H9 (cell line): Measurements from ENCODE around the gene BAG5. TPM values are rescaled to one million over a fixed set of nuclear protein-coding genes. Genes with fewer than 3 reads are reported as not detected.

Experiments used
- DNase-seq: peaks from one replicate; pipeline ENCODE4 v3.0.0-alpha.2; 2017
- H2AFZ ChIP-seq: one replicate; pipeline ENCODE4 v1.6.1; 2013; ENCODE audit warnings: mild to moderate bottlenecking, low read length, control low read depth, moderate library complexity
- H2AK5ac ChIP-seq: 2 replicates; pipeline ENCODE4 v1.6.1; 2013; ENCODE audit warnings: low read length, control low read depth, mixed read lengths; ENCODE audit not compliant: insufficient read length
- H2BK120ac ChIP-seq: one replicate; pipeline ENCODE4 v1.6.1; 2013; ENCODE audit warnings: low read depth, mild to moderate bottlenecking, low read length, control low read depth, inconsistent platforms; ENCODE audit not compliant: poor library complexity, severe bottlenecking
- H2BK12ac ChIP-seq: 2 replicates; pipeline ENCODE4 v1.6.1; 2013; ENCODE audit warnings: low read length, control low read depth, mixed read lengths, low read depth; ENCODE audit not compliant: insufficient read length
- H2BK15ac ChIP-seq: 2 replicates; pipeline ENCODE4 v1.6.1; 2013; ENCODE audit warnings: low read depth, low read length, control low read depth
- H2BK20ac ChIP-seq: one replicate; pipeline ENCODE4 v1.6.1; 2013; ENCODE audit warnings: low read depth, mild to moderate bottlenecking, low read length, control low read depth, inconsistent platforms; ENCODE audit not compliant: poor library complexity, severe bottlenecking
- H2BK5ac ChIP-seq: 2 replicates; pipeline ENCODE4 v1.6.1; 2013; ENCODE audit warnings: low read length, control low read depth, mixed read lengths; ENCODE audit not compliant: insufficient read length
- H3K14ac ChIP-seq: 2 replicates; pipeline ENCODE4 v1.6.1; 2013; ENCODE audit warnings: low read length, control low read depth; ENCODE audit not compliant: insufficient read depth
- H3K18ac ChIP-seq: 2 replicates; pipeline ENCODE4 v1.6.1; 2013; ENCODE audit warnings: low read depth, mild to moderate bottlenecking, mixed read lengths, low read length, control low read depth; ENCODE audit not compliant: insufficient read length
- H3K23ac ChIP-seq: 2 replicates; pipeline ENCODE4 v1.6.1; 2013; ENCODE audit warnings: low read length, control low read depth, mixed read lengths, low read depth; ENCODE audit not compliant: insufficient read length
- H3K23me2 ChIP-seq: 2 replicates; pipeline ENCODE4 v1.6.1; 2013; ENCODE audit warnings: low read depth, mild to moderate bottlenecking, mixed read lengths, low read length, control low read depth; ENCODE audit not compliant: insufficient read length, poor library complexity, severe bottlenecking
- H3K27ac ChIP-seq: 2 replicates; pipeline ENCODE4 v1.5.1; 2013; ENCODE audit warnings: low read length, control low read depth, mixed read lengths, low read depth; ENCODE audit not compliant: insufficient read length
- H3K27me3 ChIP-seq: 2 replicates; pipeline ENCODE4 v1.6.1; 2013; ENCODE audit warnings: low read length, control low read depth, inconsistent platforms; ENCODE audit not compliant: insufficient read depth
- H3K4ac ChIP-seq: 2 replicates; pipeline ENCODE4 v1.6.1; 2013; ENCODE audit warnings: low read depth, mild to moderate bottlenecking, control low read depth, inconsistent platforms, low read length, moderate library complexity
- H3K4me1 ChIP-seq: 2 replicates; pipeline ENCODE4 v1.6.1; 2013; ENCODE audit warnings: low read length, control low read depth, inconsistent platforms; ENCODE audit not compliant: insufficient read depth
- H3K4me2 ChIP-seq: 2 replicates; pipeline ENCODE4 v1.6.1; 2013; ENCODE audit warnings: low read length, control low read depth, mixed read lengths; ENCODE audit not compliant: insufficient read length, insufficient read depth
- H3K56ac ChIP-seq: 2 replicates; pipeline ENCODE4 v1.6.1; 2013; ENCODE audit warnings: low read depth, mild to moderate bottlenecking, mixed read lengths, low read length, control low read depth; ENCODE audit not compliant: insufficient read length
- H3K79me1 ChIP-seq: 2 replicates; pipeline ENCODE4 v1.6.1; 2013; ENCODE audit warnings: low read depth, mild to moderate bottlenecking, moderate library complexity, low read length, control low read depth, inconsistent platforms; ENCODE audit not compliant: insufficient read depth, poor library complexity, severe bottlenecking
- H3K79me2 ChIP-seq: 2 replicates; pipeline ENCODE4 v1.6.1; 2013; ENCODE audit warnings: low read length, control low read depth, inconsistent platforms; ENCODE audit not compliant: insufficient read depth
- H3K9ac ChIP-seq: 2 replicates; pipeline ENCODE4 v1.6.1; 2013; ENCODE audit warnings: low read length, control low read depth, mixed read lengths; ENCODE audit not compliant: insufficient read length; ENCODE audit errors: extremely low read depth
- H3K9me3 ChIP-seq: one replicate; pipeline ENCODE4 v1.6.1; 2013; ENCODE audit warnings: low read depth, low read length, inconsistent platforms; ENCODE audit not compliant: control insufficient read depth
- H3T11ph ChIP-seq: one replicate; pipeline ENCODE4 v1.6.1; 2013; ENCODE audit warnings: mild to moderate bottlenecking, low read length, control low read depth, inconsistent platforms
- H4K20me1 ChIP-seq: one replicate; pipeline ENCODE4 v1.6.1; 2013; ENCODE audit not compliant: control insufficient read depth, insufficient read length, insufficient read depth
- H4K5ac ChIP-seq: 2 replicates; pipeline ENCODE4 v1.6.1; 2013; ENCODE audit warnings: low read depth, mild to moderate bottlenecking, mixed read lengths, low read length, control low read depth; ENCODE audit not compliant: insufficient read length
- H4K8ac ChIP-seq: replicated peaks from 2 replicates; pipeline ENCODE4 v1.6.1; 2013; ENCODE audit warnings: low read length, control low read depth, mixed read lengths, low read depth; ENCODE audit not compliant: insufficient read length
- H4K91ac ChIP-seq: 2 replicates; pipeline ENCODE4 v1.6.1; 2013; ENCODE audit warnings: low read depth, mild to moderate bottlenecking, moderate library complexity, mixed read lengths, low read length, control low read depth; ENCODE audit not compliant: insufficient read length
- H3K27ac Mint-ChIP-seq, 3 experiments: 2 replicates in 2 of 3; 3 replicates in 1 of 3; pipeline ENCODE4 v1.8.0; 2020 to 2021; ENCODE audit warnings: mixed read lengths in 3 of 3, mild to moderate bottlenecking in 1 of 3, moderate library complexity in 1 of 3
- H3K27me3 Mint-ChIP-seq: 2 replicates; pipeline ENCODE4 v1.8.0; 2021; ENCODE audit warnings: low read depth, mild to moderate bottlenecking, moderate library complexity, mixed read lengths
- H3K36me3 Mint-ChIP-seq, 3 experiments: 2 replicates in 2 of 3; 3 replicates in 1 of 3; pipeline ENCODE4 v1.8.0; 2020 to 2021; ENCODE audit warnings: low read depth in 3 of 3, mixed read lengths in 3 of 3; ENCODE audit not compliant: insufficient read depth in 1 of 3
- H3K4me1 Mint-ChIP-seq, 2 experiments: 2 replicates each; pipeline ENCODE4 v1.8.0; 2020; ENCODE audit warnings: mixed read lengths in 2 of 2
- H3K4me3 Mint-ChIP-seq, 2 experiments: 2 replicates in 1 of 2; 3 replicates in 1 of 2; pipeline ENCODE4 v1.8.0; 2020 to 2021; ENCODE audit warnings: mild to moderate bottlenecking in 2 of 2, mixed read lengths in 2 of 2, moderate library complexity in 1 of 2
- H3K9me3 Mint-ChIP-seq, 2 experiments: 2 replicates in 1 of 2; 3 replicates in 1 of 2; pipeline ENCODE4 v1.8.0; 2020; ENCODE audit warnings: mild to moderate bottlenecking in 2 of 2, mixed read lengths in 2 of 2, moderate library complexity in 1 of 2
- WGBS: extraction: QIAGEN DNeasy Blood & Tissue Kit; methylation state at CpG from one replicate; pipeline ENCODE4 v1.1.7; 2013; ENCODE audit warnings: missing lambda C conversion rate, low lambda C conversion rate, mixed read lengths; ENCODE audit not compliant: insufficient read length; ENCODE audit errors: extremely low coverage; 5-methylcytosine and 5-hydroxymethylcytosine counted together
- total RNA-seq: library from RNA; stranded (reverse); gene quantifications from 2 replicates; pipeline ENCODE4 v1.2.1, GENCODE V29; 2021
- TF ChIP-seq, protein P1 (sequence below): fragments of 200-600 bp; sonication (generic); conservative IDR thresholded peaks from 3 replicates; pipeline ENCODE4 v1.8.0; 2021; ENCODE audit warnings: antibody characterized with exemption, mild to moderate bottlenecking

Gene BAG5
- total RNA-seq, 1 experiment from 2014 or later = 38.0 TPM

DNA sequence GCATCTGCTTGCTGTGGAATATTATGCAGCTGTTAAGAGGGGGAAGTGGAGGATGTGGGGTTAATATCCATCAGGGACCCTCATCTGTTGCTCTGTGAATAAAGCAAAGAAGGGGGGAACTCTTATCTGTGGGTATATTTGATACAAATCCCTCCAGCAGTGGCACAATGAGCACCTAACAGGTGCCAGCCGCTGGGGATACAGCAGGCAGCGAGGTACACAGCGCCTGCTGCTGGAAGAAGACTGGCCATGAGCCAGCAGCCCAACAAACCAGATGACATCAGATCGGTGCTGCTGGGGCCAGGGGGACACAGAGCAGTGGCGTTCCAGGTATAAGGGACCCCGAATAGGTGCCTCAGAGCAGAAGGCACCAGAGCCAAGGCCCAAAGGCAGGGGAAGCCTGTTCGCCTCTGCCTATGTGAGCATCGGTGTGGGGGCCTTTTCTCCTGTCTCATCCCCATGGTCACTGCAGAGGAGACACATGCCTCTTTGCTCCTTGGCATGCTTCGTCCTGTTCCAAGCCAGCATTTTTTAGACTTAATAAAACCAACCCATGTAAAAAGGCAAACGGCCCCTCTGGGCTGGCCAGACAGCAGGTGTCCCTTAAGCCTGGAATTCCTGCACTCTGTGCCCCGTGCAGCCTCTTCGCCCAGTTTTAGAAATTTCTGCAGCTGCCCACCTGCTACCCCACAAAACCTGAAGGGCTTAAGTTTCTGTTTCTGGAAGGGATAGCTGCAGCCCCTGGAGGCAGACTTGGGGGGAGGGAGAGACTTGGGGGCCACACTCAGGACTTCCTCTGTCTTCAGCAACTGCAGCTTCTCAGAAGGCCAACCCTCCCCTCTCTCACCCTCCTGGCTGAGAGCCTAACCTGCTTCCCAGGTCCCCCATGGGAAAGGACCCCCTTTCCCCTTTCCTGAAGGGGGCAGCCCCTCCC, 38.2 kb downstream of the BAG5 start:
- no peak for DNase-seq
- Histone ChIP-seq H2BK20ac (no peak overlapping the region), H2AK5ac (no peak overlapping the region), H3K14ac (no peak overlapping the region), H3K9me3 (no peaks in the 10 kb centered on the region), H3K56ac (no peak overlapping the region), H3K23ac (no peak overlapping the region), H4K91ac (no peak overlapping the region), H3K4me1 (no peaks in the 10 kb centered on the region), H2AFZ (no peak overlapping the region), H3K27me3 (peaks cover 7% of the 10 kb centered on the region; the same call in 1 of the 2 replicates), H3K4ac (no peak overlapping the region), H2BK5ac (no peak overlapping the region), H3K9ac (no peak overlapping the region), H3K18ac (no peak overlapping the region), H2BK12ac (no peak overlapping the region), H4K8ac (no peak overlapping the region), H3K79me1 (no peaks in the 10 kb centered on the region), H4K5ac (no peak overlapping the region), H3K4me2 (no peak overlapping the region), H4K20me1 (peaks cover 3% of the 10 kb centered on the region), H3T11ph (no peak overlapping the region), H3K79me2 (no peaks in the 10 kb centered on the region), H3K23me2 (peaks cover 12% of the 10 kb centered on the region), H3K27ac (no peak overlapping the region), H2BK15ac (no peak overlapping the region), H2BK120ac (no peak overlapping the region)
- TF ChIP-seq, protein P1, sequence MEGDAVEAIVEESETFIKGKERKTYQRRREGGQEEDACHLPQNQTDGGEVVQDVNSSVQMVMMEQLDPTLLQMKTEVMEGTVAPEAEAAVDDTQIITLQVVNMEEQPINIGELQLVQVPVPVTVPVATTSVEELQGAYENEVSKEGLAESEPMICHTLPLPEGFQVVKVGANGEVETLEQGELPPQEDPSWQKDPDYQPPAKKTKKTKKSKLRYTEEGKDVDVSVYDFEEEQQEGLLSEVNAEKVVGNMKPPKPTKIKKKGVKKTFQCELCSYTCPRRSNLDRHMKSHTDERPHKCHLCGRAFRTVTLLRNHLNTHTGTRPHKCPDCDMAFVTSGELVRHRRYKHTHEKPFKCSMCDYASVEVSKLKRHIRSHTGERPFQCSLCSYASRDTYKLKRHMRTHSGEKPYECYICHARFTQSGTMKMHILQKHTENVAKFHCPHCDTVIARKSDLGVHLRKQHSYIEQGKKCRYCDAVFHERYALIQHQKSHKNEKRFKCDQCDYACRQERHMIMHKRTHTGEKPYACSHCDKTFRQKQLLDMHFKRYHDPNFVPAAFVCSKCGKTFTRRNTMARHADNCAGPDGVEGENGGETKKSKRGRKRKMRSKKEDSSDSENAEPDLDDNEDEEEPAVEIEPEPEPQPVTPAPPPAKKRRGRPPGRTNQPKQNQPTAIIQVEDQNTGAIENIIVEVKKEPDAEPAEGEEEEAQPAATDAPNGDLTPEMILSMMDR = peak; percentile 50; the same call in 2 of the 3 replicates
- peaks cover 20 to 39% of the 10 kb centered on the region in 2 experiments for H3K4me1 Mint-ChIP-seq
- no CpG with 5 or more reads among the region's 12 CpGs for WGBS
- H3K4me3 Mint-ChIP-seq = peak overlapping the region in 1 of 2 experiments; percentile 77; a peak in 3 of 5 replicates
- peaks cover 9 to 10% (median 10%) of the 10 kb centered on the region in 3 experiments for H3K36me3 Mint-ChIP-seq
- peaks cover 4 to 5% of the 10 kb centered on the region in 2 experiments; a peak in 3 of 5 replicates for H3K9me3 Mint-ChIP-seq
- peaks cover 35% of the 10 kb centered on the region for H3K27me3 Mint-ChIP-seq
- no peak overlapping the region; a peak in 1 of 7 replicates for H3K27ac Mint-ChIP-seq
